HepG2 (cell line): ENCODE data around the gene FXR2.

ENCODE experiments used
- CTCF ChIP-seq: sonication (generic); formaldehyde crosslinking; IDR thresholded peaks from 2 replicates; pipeline ENCODE4 v1.5.0; 2020; ENCODE audit warnings: mild to moderate bottlenecking, missing genetic modification reagents, moderate library complexity
- PATZ1 ChIP-seq: sonication (generic); formaldehyde crosslinking; IDR thresholded peaks from 2 replicates; pipeline ENCODE4 v1.4.0; 2020; ENCODE audit warnings: missing genetic modification reagents
- POLR2A ChIP-seq, 2 experiments: IDR thresholded peaks; 2 replicates each; pipeline ENCODE4 v1.6.1; 2011; ENCODE audit warnings: low read depth in 2 of 2, low read length in 2 of 2, mild to moderate bottlenecking in 1 of 2, moderate library complexity in 1 of 2; ENCODE audit not compliant: insufficient read depth in 1 of 2
- SP140L ChIP-seq: sonication (generic); formaldehyde crosslinking; IDR thresholded peaks from 2 replicates; pipeline ENCODE4 v1.4.0; 2020; ENCODE audit warnings: missing genetic modification reagents, borderline replicate concordance

- TF ChIP-seq SP140L (CRISPR knock-in tag): no peak
- no peak for TF ChIP-seq POLR2A (IDR thresholded peaks at IDR 0.05; ENCODE audit: insufficient read depth in 1 of 2, low read depth in 2 of 2, low read length in 2 of 2)
- TF ChIP-seq PATZ1 (CRISPR knock-in tag): no peak
- no peak for TF ChIP-seq CTCF (CRISPR knock-in tag)
Measured at GRCh38 chr17:7553356-7553755, 61.3 kb downstream of the FXR2 start.
